Measurements from ENCODE around the gene LRRK2. TPM values are rescaled to one million over a fixed set of nuclear protein-coding genes. Genes with fewer than 3 reads are reported as not detected.
"Not testable (repeated sequence)": the region's sequence is repeated elsewhere in the genome, so short reads cannot be mapped to it uniquely, and the experiment has no call there.

LRRK2 gene
- 0.55 TPM for polyA plus RNA-seq (2013, experiment 1 of 2; ENCODE audit: insufficient read length)
- polyA plus RNA-seq (2013, experiment 2 of 2; ENCODE audit: insufficient read length): 0.47 TPM

- DNase-seq: peak; percentile 59
These were observed at the start of gene LRRK2 for GRCh38 chr12:40224439-40225291. Gene LRRK2 (plus strand): TSS chr12:40224997. CDS start chr12:40225132, 135 bp downstream.

GRCh38 chr12:40175045-40175444 is 49.8 kb upstream of the LRRK2 start:
- no peak for DNase-seq

GRCh38 chr12:40175489-40175888 is 49.3 kb upstream of the LRRK2 start:
- no peak for DNase-seq

GRCh38 chr12:40178701-40179100 is 46.1 kb upstream of the LRRK2 start:
- no peak for DNase-seq

- DNase-seq: no peak
These were observed 43.3 kb upstream of the LRRK2 start for GRCh38 chr12:40181490-40181889.

GRCh38 chr12:40183715-40184114 is 41.1 kb upstream of the LRRK2 start:
- no peak for DNase-seq

- DNase-seq: no peak
These were observed 40.1 kb upstream of the LRRK2 start for GRCh38 chr12:40184493-40185302.

GRCh38 chr12:40185303-40185693 is 39.5 kb upstream of the LRRK2 start:
- DNase-seq: no peak

- DNase-seq: no peak
These were observed 36.1 kb upstream of the LRRK2 start for GRCh38 chr12:40188558-40189320.

- no peak for DNase-seq
These were observed 32.0 kb upstream of the LRRK2 start for GRCh38 chr12:40192704-40193255.

GRCh38 chr12:40194846-40195245 is 30.0 kb upstream of the LRRK2 start:
- DNase-seq: no peak

- DNase-seq: no peak
These were observed 27.2 kb upstream of the LRRK2 start for GRCh38 chr12:40197590-40197989.

GRCh38 chr12:40198601-40199000 is 26.2 kb upstream of the LRRK2 start:
- no peak for DNase-seq

GRCh38 chr12:40202095-40203059 is 22.4 kb upstream of the LRRK2 start:
- peak; percentile 0 for DNase-seq

GRCh38 chr12:40203060-40203430 is 21.8 kb upstream of the LRRK2 start:
- no peak for DNase-seq

- no peak for DNase-seq
These were observed 20.5 kb upstream of the LRRK2 start for GRCh38 chr12:40204337-40204736.

GRCh38 chr12:40207551-40207950 is 17.2 kb upstream of the LRRK2 start:
- DNase-seq: no peak

GRCh38 chr12:40208707-40209446 is 15.9 kb upstream of the LRRK2 start:
- no peak for DNase-seq

- no peak for DNase-seq
These were observed 14.9 kb upstream of the LRRK2 start for GRCh38 chr12:40209886-40210285.

- DNase-seq: not testable (repeated sequence)
These were observed 13.6 kb upstream of the LRRK2 start for GRCh38 chr12:40211186-40211585.
